ENCODE data around the gene MACROD2. TPM values are rescaled to one million over a fixed set of nuclear protein-coding genes. Genes with fewer than 3 reads are reported as not detected.

MACROD2 gene
- total and polyA plus RNA-seq, 2 of the 4 experiments (the other 2 are of a cell fraction) = not detected

DNA sequence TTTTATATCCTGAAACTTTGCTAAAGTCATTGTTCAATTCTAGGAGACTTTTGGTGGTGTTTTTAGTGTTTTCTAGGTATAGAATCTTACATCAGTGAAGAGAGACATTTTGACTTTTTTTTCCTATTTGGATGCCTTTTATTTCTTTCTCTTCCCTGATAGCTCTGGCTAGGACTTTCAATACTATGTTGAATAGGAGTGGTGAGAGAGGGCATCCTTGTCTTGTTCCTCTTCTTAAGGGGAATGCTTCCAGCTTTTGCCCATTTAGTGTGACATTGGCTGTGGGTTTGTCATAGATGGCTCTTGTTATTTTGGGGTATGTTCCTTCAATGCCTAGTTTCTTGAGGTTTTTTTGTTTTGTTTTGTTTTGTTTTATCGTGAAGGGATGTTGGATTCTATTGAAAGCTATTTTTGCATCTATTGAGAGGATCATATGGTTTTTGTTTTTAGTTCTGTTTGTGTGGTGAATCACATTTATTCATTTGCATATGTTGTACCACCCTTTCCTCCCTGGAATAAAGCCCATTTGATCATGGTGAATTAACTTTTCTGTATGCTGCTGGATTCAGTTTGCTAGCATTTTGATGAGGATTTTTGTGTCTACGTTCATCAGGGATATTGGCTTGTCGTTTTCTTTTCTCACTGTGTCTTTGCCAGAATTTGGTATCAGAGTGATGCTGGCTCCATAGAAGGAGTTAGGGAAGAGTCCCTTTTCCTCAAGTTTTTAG, 882.1 kb downstream of the MACROD2 start:
- Histone ChIP-seq H3K4me3 (ENCODE audit: insufficient read depth, low read depth, low read length) (no peak overlapping the region), H3K4ac (ENCODE audit: low read depth, low read length) (no peak overlapping the region), H3K9ac (ENCODE audit: low read depth, low read length) (no peak overlapping the region), H3K27ac (ENCODE audit: insufficient read depth, low read length) (no peak overlapping the region), H3K23ac (ENCODE audit: low read depth, low read length) (no peak overlapping the region), H4K91ac (ENCODE audit: insufficient read depth, low read depth, low read length) (no peak overlapping the region), H4K8ac (ENCODE audit: low read depth in 2 of 2, low read length in 2 of 2) (no peak overlapping the region), H4K5ac (ENCODE audit: low read depth, low read length) (no peak overlapping the region), H2AFZ (replicated peaks; ENCODE audit: low read length, poor library complexity) (no peak overlapping the region), H2AK9ac (replicated peaks; ENCODE audit: low read depth, low read length, poor library complexity) (no peak overlapping the region), H3K4me2 (ENCODE audit: low read depth, low read length) (no peak overlapping the region), H3K56ac (ENCODE audit: extremely low read depth, insufficient read depth, low read length) (no peak overlapping the region), H2AK5ac (ENCODE audit: low read depth, low read length) (no peak overlapping the region), H2BK120ac (ENCODE audit: low read depth, low read length) (no peak overlapping the region), H4K20me1 (ENCODE audit: insufficient read depth, low read length) (no peaks in the 10 kb centered on the region), H2BK20ac (ENCODE audit: low read depth, low read length) (no peak overlapping the region), H2BK15ac (ENCODE audit: low read depth, low read length) (no peak overlapping the region), H3K9me3 (ENCODE audit: control insufficient read depth, insufficient read depth, low read length) (peaks cover 3% of the 10 kb centered on the region; the same call in 1 of the 2 replicates), H3K9me1 (ENCODE audit: insufficient read depth, low read length) (no peaks in the 10 kb centered on the region), H3K4me1 (ENCODE audit: control insufficient read depth, insufficient read depth, low read length) (no peaks in the 10 kb centered on the region), H3K14ac (replicated peaks; ENCODE audit: low read depth, low read length) (no peak overlapping the region), H3K27me3 (ENCODE audit: control insufficient read depth, insufficient read depth, low read length) (no peaks in the 10 kb centered on the region), H3K79me1 (ENCODE audit: low read depth in 1 of 2, low read length in 2 of 2) (no peaks in the 10 kb centered on the region), H2BK5ac (ENCODE audit: low read depth, low read length, poor library complexity, severe bottlenecking) (no peak overlapping the region), H3K18ac (ENCODE audit: low read depth, low read length) (no peak overlapping the region), H3K36me3 (ENCODE audit: control insufficient read depth, insufficient read depth, low read length) (no peaks in the 10 kb centered on the region)
- dilution Hi-C loops (cut with HindIII; ENCODE audit: low sequenced_read_pairs, unreplicated experiment) (no loop called here), intact Hi-C loops (cut with micrococcal nuclease) (no loop called here), in situ Hi-C loops (cut with MboI; ENCODE audit: low sequenced_read_pairs) (no loop called here)
- no TSS peak for BruUV-seq (replicated peaks)
- WGBS, 2 experiments (ENCODE audit: extremely low coverage in 2 of 2, insufficient read length in 1 of 2) = no CpG with 5 or more reads among the region's 3 CpGs
- ChIA-PET POLR2A (ENCODE audit: unreplicated experiment) (no interaction called here), CTCF (no interaction called here)
- DNase-seq = no peak
- TF ChIP-seq, protein P1, sequence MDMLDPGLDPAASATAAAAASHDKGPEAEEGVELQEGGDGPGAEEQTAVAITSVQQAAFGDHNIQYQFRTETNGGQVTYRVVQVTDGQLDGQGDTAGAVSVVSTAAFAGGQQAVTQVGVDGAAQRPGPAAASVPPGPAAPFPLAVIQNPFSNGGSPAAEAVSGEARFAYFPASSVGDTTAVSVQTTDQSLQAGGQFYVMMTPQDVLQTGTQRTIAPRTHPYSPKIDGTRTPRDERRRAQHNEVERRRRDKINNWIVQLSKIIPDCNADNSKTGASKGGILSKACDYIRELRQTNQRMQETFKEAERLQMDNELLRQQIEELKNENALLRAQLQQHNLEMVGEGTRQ (IDR thresholded peaks at IDR 0.05; ENCODE audit: low read depth, low read length) = no peak
- TF ChIP-seq MAFK (IDR thresholded peaks at IDR 0.05; ENCODE audit: low read depth, low read length) (no peak), RCOR1 (IDR thresholded peaks at IDR 0.05; ENCODE audit: insufficient replicate concordance, low read length) (no peak), MAZ (IDR thresholded peaks at IDR 0.05; ENCODE audit: borderline replicate concordance, low read depth, low read length) (no peak), FOS (IDR thresholded peaks at IDR 0.05; ENCODE audit: low read depth, low read length) (no peak), SMC3 (IDR thresholded peaks at IDR 0.05; ENCODE audit: low read depth, low read length) (no peak), RAD21 (IDR thresholded peaks at IDR 0.05; ENCODE audit: low read length) (no peak), MXI1 (IDR thresholded peaks at IDR 0.05; ENCODE audit: borderline replicate concordance, low read depth, low read length) (no peak), BHLHE40 (IDR thresholded peaks at IDR 0.05; ENCODE audit: low read depth, low read length) (no peak), CHD1 (IDR thresholded peaks at IDR 0.05; ENCODE audit: low read depth, low read length) (no peak), POLR2A (IDR thresholded peaks at IDR 0.05; ENCODE audit: low read depth, low read length) (no peak), NFE2L2 (IDR thresholded peaks at IDR 0.05; ENCODE audit: low read depth, low read length) (no peak), CEBPB (IDR thresholded peaks at IDR 0.05; ENCODE audit: low read depth, low read length) (no peak), RFX5 (IDR thresholded peaks at IDR 0.05; ENCODE audit: low read depth, low read length) (no peak)
- TF ChIP-seq, protein P2, sequence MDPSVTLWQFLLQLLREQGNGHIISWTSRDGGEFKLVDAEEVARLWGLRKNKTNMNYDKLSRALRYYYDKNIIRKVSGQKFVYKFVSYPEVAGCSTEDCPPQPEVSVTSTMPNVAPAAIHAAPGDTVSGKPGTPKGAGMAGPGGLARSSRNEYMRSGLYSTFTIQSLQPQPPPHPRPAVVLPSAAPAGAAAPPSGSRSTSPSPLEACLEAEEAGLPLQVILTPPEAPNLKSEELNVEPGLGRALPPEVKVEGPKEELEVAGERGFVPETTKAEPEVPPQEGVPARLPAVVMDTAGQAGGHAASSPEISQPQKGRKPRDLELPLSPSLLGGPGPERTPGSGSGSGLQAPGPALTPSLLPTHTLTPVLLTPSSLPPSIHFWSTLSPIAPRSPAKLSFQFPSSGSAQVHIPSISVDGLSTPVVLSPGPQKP (IDR thresholded peaks at IDR 0.05; ENCODE audit: borderline replicate concordance, low read depth, low read length) = no peak
- TF ChIP-seq, protein P3, sequence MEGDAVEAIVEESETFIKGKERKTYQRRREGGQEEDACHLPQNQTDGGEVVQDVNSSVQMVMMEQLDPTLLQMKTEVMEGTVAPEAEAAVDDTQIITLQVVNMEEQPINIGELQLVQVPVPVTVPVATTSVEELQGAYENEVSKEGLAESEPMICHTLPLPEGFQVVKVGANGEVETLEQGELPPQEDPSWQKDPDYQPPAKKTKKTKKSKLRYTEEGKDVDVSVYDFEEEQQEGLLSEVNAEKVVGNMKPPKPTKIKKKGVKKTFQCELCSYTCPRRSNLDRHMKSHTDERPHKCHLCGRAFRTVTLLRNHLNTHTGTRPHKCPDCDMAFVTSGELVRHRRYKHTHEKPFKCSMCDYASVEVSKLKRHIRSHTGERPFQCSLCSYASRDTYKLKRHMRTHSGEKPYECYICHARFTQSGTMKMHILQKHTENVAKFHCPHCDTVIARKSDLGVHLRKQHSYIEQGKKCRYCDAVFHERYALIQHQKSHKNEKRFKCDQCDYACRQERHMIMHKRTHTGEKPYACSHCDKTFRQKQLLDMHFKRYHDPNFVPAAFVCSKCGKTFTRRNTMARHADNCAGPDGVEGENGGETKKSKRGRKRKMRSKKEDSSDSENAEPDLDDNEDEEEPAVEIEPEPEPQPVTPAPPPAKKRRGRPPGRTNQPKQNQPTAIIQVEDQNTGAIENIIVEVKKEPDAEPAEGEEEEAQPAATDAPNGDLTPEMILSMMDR (conservative IDR thresholded peaks at IDR 0.05; ENCODE audit: low read depth, low read length) = no peak
- ATAC-seq (ENCODE audit: low read depth) = no peak

Data from IMR-90 (cell line).